Muscle layer of colon (tissue), 2 donors: Measurements from ENCODE around the gene SERPINB13.

Experiments used
- H3K27ac ChIP-seq: one replicate; pipeline ENCODE4 v1.7.0; 2013; ENCODE audit warnings: low read depth, mild to moderate bottlenecking, low read length, moderate library complexity
- H3K27me3 ChIP-seq, 2 donors: one replicate each; pipeline ENCODE4 v1.7.0; 2013; ENCODE audit warnings: low read length in 2 of 2, mild to moderate bottlenecking in 2 of 2; ENCODE audit not compliant: insufficient read depth in 2 of 2, control insufficient read depth in 1 of 2
- H3K36me3 ChIP-seq: one replicate; pipeline ENCODE4 v1.7.0; 2013; ENCODE audit warnings: mild to moderate bottlenecking, low read length; ENCODE audit not compliant: insufficient read depth
- H3K4me1 ChIP-seq: one replicate; pipeline ENCODE4 v1.7.0; 2013; ENCODE audit warnings: mild to moderate bottlenecking, low read length; ENCODE audit not compliant: insufficient read depth
- H3K4me3 ChIP-seq, 2 donors: one replicate each; pipeline ENCODE4 v1.7.0; 2013; ENCODE audit warnings: low read length in 2 of 2, low read depth in 1 of 2, mild to moderate bottlenecking in 1 of 2, moderate library complexity in 1 of 2
- H3K9ac ChIP-seq: one replicate; pipeline ENCODE4 v1.7.0; 2013; ENCODE audit warnings: low read length
- H3K9me3 ChIP-seq: one replicate; pipeline ENCODE4 v1.7.0; 2013; ENCODE audit warnings: mild to moderate bottlenecking, low read length
- donor health status: abdominal sarcoma.
- donor health status: Adenocarcinoma of cecum.

Gene SERPINB13

DNA sequence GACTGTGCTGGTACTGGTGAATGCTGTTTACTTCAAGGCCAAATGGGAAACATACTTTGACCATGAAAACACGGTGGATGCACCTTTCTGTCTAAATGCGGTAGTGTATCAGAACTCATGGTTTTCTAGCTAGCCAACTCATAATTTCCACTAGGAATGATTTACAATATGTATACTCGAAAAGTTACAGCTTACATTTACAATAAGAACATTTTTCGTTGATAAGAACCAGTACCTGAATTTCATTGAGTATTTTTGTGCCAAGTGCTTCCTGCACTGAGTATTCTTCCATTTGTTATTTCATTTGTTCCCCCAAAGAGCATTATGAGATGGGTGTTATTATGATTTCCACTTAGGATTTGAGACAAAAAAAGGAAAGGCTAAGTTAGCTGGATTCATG, 23.1 kb upstream of the SERPINB13 start:
- Histone ChIP-seq H3K27me3 (no peaks in the 10 kb centered on the region), H3K4me1 (peaks cover 9% of the 10 kb centered on the region), H3K9ac (no peak overlapping the region), H3K36me3 (no peaks in the 10 kb centered on the region), H3K9me3 (no peaks in the 10 kb centered on the region), H3K4me3 (no peak overlapping the region), H3K27ac (no peak overlapping the region)

- peaks cover 9% of the 10 kb centered on the region for H3K4me1 ChIP-seq
- no peaks in the 10 kb centered on the region for H3K9me3 ChIP-seq
- no peak overlapping the region for H3K9ac ChIP-seq
- H3K27me3 ChIP-seq: no peaks in the 10 kb centered on the region
- H3K27ac ChIP-seq: no peak overlapping the region
- H3K4me3 ChIP-seq: no peak overlapping the region
- no peaks in the 10 kb centered on the region for H3K36me3 ChIP-seq
Observed at GRCh38 chr18:63564561-63564960, 22.6 kb upstream of the SERPINB13 start.

GRCh38 chr18:63567276-63567675, 19.9 kb upstream of the SERPINB13 start:
- Histone ChIP-seq H3K4me3 (no peak overlapping the region), H3K9ac (no peak overlapping the region), H3K4me1 (peaks cover 9% of the 10 kb centered on the region), H3K27ac (no peak overlapping the region), H3K9me3 (no peaks in the 10 kb centered on the region), H3K27me3 (no peaks in the 10 kb centered on the region), H3K36me3 (no peaks in the 10 kb centered on the region)

GRCh38 chr18:63567825-63568224, 19.3 kb upstream of the SERPINB13 start:
- H3K9me3 ChIP-seq: no peaks in the 10 kb centered on the region
- H3K27me3 ChIP-seq: no peaks in the 10 kb centered on the region
- H3K4me3 ChIP-seq: no peak overlapping the region
- H3K4me1 ChIP-seq: peaks cover 9% of the 10 kb centered on the region
- H3K36me3 ChIP-seq: no peaks in the 10 kb centered on the region
- H3K27ac ChIP-seq: no peak overlapping the region
- no peak overlapping the region for H3K9ac ChIP-seq

DNA sequence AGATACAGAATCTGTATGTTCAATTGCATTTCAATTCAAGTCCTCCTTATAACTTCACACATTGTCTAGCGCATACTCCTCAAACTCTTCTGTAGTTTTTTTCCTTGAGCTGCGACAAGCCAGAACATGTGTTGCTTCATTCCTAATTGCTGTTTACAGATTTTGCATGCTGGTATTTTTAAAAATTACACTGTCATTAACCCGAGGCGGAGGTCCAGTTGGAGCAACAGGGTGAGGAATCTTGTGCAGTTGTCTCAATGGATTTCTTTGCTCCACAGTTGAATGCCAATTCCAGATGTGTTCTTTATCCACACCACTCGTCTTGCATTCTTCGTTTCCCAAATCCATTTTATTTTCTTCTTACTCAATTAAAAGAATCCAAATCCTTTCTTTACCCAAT, 16.4 kb upstream of the SERPINB13 start:
- no peaks in the 10 kb centered on the region for H3K27me3 ChIP-seq
- no peak overlapping the region for H3K9ac ChIP-seq
- no peak overlapping the region for H3K4me3 ChIP-seq
- no peaks in the 10 kb centered on the region for H3K36me3 ChIP-seq
- no peaks in the 10 kb centered on the region for H3K9me3 ChIP-seq
- H3K27ac ChIP-seq: no peak overlapping the region
- no peaks in the 10 kb centered on the region for H3K4me1 ChIP-seq

GRCh38 chr18:63575681-63576080, 11.5 kb upstream of the SERPINB13 start:
- H3K4me3 ChIP-seq: no peak overlapping the region
- H3K9ac ChIP-seq: no peak overlapping the region
- no peaks in the 10 kb centered on the region for H3K9me3 ChIP-seq
- no peaks in the 10 kb centered on the region for H3K36me3 ChIP-seq
- no peak overlapping the region for H3K27ac ChIP-seq
- H3K27me3 ChIP-seq: no peaks in the 10 kb centered on the region
- no peaks in the 10 kb centered on the region for H3K4me1 ChIP-seq

DNA sequence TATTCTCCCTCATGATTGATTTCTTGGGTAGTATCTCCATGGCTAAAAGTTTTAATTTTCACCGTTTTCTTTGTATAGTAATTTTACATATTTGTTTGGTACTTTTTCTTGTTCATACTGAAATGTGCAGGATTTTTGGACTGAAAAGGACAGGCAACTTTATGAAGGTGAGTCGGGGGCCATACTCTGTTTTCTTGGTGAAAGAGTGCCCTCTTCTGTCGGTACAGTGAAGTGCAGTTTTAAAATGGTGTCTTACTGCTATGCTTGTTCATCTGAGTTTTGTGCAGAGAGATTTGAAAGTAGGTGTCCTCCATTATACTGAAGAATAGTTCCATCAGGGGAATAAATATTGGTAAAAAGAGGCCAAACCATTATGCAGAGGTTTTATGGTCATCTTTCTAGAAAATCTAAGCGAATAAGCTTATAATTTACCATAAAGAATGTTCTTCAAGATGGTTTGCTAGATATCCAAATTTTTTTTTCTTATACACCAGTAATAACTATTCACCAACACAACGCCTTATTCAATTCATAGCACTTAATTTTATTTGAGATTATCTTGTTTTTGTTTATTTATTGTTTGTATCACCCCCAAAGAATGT, 8.7 kb upstream of the SERPINB13 start:
- H3K4me1 ChIP-seq: no peaks in the 10 kb centered on the region
- no peaks in the 10 kb centered on the region for H3K36me3 ChIP-seq
- no peak overlapping the region for H3K4me3 ChIP-seq
- H3K9ac ChIP-seq: no peak overlapping the region
- H3K27me3 ChIP-seq: no peaks in the 10 kb centered on the region
- H3K9me3 ChIP-seq: no peaks in the 10 kb centered on the region
- no peak overlapping the region for H3K27ac ChIP-seq

GRCh38 chr18:63579616-63580015, 7.5 kb upstream of the SERPINB13 start:
- H3K27ac ChIP-seq: no peak overlapping the region
- no peaks in the 10 kb centered on the region for H3K4me1 ChIP-seq
- no peaks in the 10 kb centered on the region for H3K9me3 ChIP-seq
- no peaks in the 10 kb centered on the region for H3K27me3 ChIP-seq
- H3K4me3 ChIP-seq: no peak overlapping the region
- no peaks in the 10 kb centered on the region for H3K36me3 ChIP-seq
- H3K9ac ChIP-seq: no peak overlapping the region

DNA sequence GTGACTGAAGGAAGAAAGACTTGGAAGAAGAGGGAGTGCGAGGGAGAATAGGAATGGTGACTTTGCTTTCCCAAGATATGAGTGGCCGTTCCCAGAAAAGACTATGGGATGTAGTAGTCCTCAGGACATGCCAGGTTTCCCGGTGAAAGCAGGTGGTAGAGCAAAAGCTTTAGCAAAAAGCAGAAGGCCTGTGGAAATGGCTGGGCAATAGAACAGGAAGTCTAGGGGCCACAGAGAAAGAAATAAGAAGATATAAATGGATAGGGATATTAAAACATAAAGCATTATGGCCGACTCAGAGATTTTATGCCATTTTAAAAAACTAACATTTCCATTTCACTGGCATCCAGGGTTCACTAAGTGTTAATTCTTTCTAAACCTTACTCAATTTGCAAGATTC, 1.2 kb upstream of the SERPINB13 start:
- Histone ChIP-seq H3K9me3 (no peaks in the 10 kb centered on the region), H3K9ac (no peak overlapping the region), H3K27me3 (no peaks in the 10 kb centered on the region), H3K4me1 (no peaks in the 10 kb centered on the region), H3K36me3 (no peaks in the 10 kb centered on the region), H3K27ac (no peak overlapping the region), H3K4me3 (no peak overlapping the region)

DNA sequence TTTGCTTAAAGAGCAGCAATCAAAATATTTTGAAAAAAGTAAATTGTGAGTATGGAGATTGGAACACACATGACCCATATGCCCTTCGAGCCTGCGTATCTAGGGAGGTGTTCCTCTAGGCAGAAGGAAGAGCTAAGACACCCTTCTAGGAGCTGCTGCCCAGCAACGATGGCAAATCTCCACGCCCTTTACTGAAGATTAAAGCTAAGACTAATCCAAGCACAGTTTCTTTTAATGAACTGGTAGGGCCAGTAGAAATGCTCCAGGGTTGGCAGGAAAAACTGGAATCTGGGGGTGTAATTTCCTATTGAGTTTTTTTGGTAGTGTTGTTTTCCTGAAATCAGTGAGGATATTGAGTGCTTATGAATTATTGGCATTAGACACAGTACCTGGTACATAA, 712 bp upstream of the SERPINB13 start:
- H3K27me3 ChIP-seq: no peaks in the 10 kb centered on the region
- no peak overlapping the region for H3K9ac ChIP-seq
- no peak overlapping the region for H3K27ac ChIP-seq
- H3K4me3 ChIP-seq: no peak overlapping the region
- H3K4me1 ChIP-seq: no peaks in the 10 kb centered on the region
- no peaks in the 10 kb centered on the region for H3K9me3 ChIP-seq
- no peaks in the 10 kb centered on the region for H3K36me3 ChIP-seq

DNA sequence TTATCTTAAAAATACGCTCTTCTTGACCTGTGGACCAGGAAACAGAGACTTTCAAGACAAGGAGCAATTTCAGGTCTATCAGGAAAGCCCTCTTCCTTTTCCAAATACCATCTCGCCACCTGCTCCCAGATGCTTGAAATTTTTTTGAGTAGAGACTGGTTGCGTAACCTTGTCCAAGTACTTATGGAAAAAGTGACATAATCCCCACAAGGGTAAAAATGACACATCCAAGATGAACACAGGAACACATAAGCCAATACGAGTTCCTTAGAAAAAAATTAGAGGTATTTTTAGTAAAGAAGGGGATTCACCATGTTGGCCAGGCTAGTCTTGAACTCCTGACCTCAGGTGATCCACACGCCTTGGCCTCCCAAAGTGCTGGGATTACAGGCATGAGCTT, 1.8 kb downstream of the SERPINB13 start:
- Histone ChIP-seq H3K4me3 (no peak overlapping the region), H3K9me3 (no peaks in the 10 kb centered on the region), H3K9ac (no peak overlapping the region), H3K27me3 (no peaks in the 10 kb centered on the region), H3K27ac (no peak overlapping the region), H3K4me1 (no peaks in the 10 kb centered on the region), H3K36me3 (no peaks in the 10 kb centered on the region)

DNA sequence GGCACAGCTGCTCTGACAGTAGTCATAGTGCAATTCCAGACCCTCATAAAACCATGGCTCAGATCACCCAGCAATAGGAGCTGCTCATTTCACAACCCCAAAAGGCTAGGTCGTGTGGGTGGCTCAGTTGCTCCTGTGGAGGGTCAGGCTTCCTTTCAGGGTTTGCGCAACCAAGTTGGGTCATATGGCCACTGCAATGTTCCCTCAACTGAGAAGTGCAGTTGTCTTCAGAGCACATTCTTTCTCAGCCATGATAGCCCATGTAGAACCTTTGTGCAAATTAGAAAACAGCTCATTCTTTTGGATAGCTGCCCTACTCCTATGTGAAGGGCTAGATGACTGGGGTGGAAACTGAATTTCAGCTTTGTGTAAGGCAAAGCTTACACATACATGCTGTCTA, 3.2 kb downstream of the SERPINB13 start:
- Histone ChIP-seq H3K4me1 (no peaks in the 10 kb centered on the region), H3K9me3 (no peaks in the 10 kb centered on the region), H3K36me3 (no peaks in the 10 kb centered on the region), H3K27ac (no peak overlapping the region), H3K27me3 (no peaks in the 10 kb centered on the region), H3K4me3 (no peak overlapping the region), H3K9ac (no peak overlapping the region)
